H1 (cell line): ENCODE data around the gene AGAP1. TPM values are rescaled to one million over a fixed set of nuclear protein-coding genes. Genes with fewer than 3 reads are reported as not detected.

Experiments used
- CTCF ChIA-PET: fragments of 300-600 bp; sonication (Branson Sonifier 250); formaldehyde crosslinking; loops from one replicate; lab custom pipeline; 2021; ENCODE audit not compliant: partially characterized antibody; lab: Charles Lee
- POLR2A ChIA-PET: fragments of 300-600 bp; sonication (Branson Sonifier 250); formaldehyde crosslinking; loops from one replicate; lab custom pipeline; 2021; ENCODE audit warnings: inconsistent platforms; ENCODE audit not compliant: partially characterized antibody; lab: Charles Lee
- DNase-seq, 2 experiments: peaks; one replicate each; pipeline versions ENCODE4 v3.0.0 to v3.0.0-alpha.2; 2010 to 2022; ENCODE audit warnings: low spot score in 2 of 2, low read depth in 1 of 2, mixed read lengths in 1 of 2
- FAIRE-seq: peaks from 2 replicates; lab custom pipeline; 2011; peaks lifted over from hg19 to GRCh38; lab: Jason Lieb, UNC
- H2AFZ ChIP-seq: 2 replicates; pipeline ENCODE4 v1.8.1; 2012; ENCODE audit warnings: low read length, inconsistent platforms
- H2AK5ac ChIP-seq: 2 replicates; pipeline ENCODE4 v1.6.1; 2013; ENCODE audit warnings: low read depth, low read length
- H2BK120ac ChIP-seq: replicated peaks from 2 replicates; pipeline ENCODE3; 2013; ENCODE audit warnings: low read depth, low read length, inconsistent platforms
- H2BK12ac ChIP-seq: 2 replicates; pipeline ENCODE4 v1.6.1; 2013; ENCODE audit warnings: low read depth, low read length
- H2BK15ac ChIP-seq: 2 replicates; pipeline ENCODE4 v1.6.1; 2013; ENCODE audit warnings: low read length
- H2BK20ac ChIP-seq: 2 replicates; pipeline ENCODE4 v1.6.1; 2013; ENCODE audit warnings: low read length
- H2BK5ac ChIP-seq: 2 replicates; pipeline ENCODE4 v1.6.1; 2013; ENCODE audit warnings: low read depth, low read length
- H3K14ac ChIP-seq: 2 replicates; pipeline ENCODE4 v1.6.1; 2013; ENCODE audit warnings: inconsistent platforms; ENCODE audit not compliant: insufficient read length
- H3K18ac ChIP-seq: 2 replicates; pipeline ENCODE4 v1.6.1; 2013; ENCODE audit warnings: low read length; ENCODE audit errors: extremely low read depth
- H3K23ac ChIP-seq: 2 replicates; pipeline ENCODE4 v1.6.1; 2013; ENCODE audit warnings: inconsistent platforms; ENCODE audit not compliant: insufficient read length
- H3K23me2 ChIP-seq: 2 replicates; pipeline ENCODE4 v1.6.1; 2013; ENCODE audit warnings: low read depth, low read length
- H3K27ac ChIP-seq: 2 replicates; pipeline ENCODE4 v1.6.1; 2011; ENCODE audit warnings: low read depth, low read length, inconsistent platforms
- H3K27me3 ChIP-seq, 4 experiments: replicated peaks in 1 of 4; 1 replicate in 1 of 4; 2 replicates in 3 of 4; pipeline versions ENCODE4 v1.6.1 to v1.8.1; 2011 to 2013; ENCODE audit warnings: low read length in 3 of 4, mild to moderate bottlenecking in 3 of 4, inconsistent platforms in 2 of 4, mixed read lengths in 2 of 4, moderate library complexity in 1 of 4; ENCODE audit not compliant: control insufficient read depth in 3 of 4, insufficient read depth in 3 of 4; ENCODE audit errors: extremely low read depth in 1 of 4
- H3K36me3 ChIP-seq, 4 experiments: 2 replicates each; pipeline versions ENCODE4 v1.6.1 to v1.8.1; 2011 to 2013; ENCODE audit warnings: mild to moderate bottlenecking in 4 of 4, low read length in 3 of 4, moderate library complexity in 2 of 4, control low read depth in 1 of 4, inconsistent platforms in 1 of 4; ENCODE audit not compliant: insufficient read depth in 4 of 4, control insufficient read depth in 2 of 4
- H3K4ac ChIP-seq: replicated peaks from 2 replicates; pipeline ENCODE3; 2013; ENCODE audit warnings: low read length, low read depth, mixed read lengths, inconsistent platforms; ENCODE audit not compliant: insufficient read length
- H3K4me1 ChIP-seq, 4 experiments: replicated peaks in 1 of 4; 1 replicate in 1 of 4; 2 replicates in 3 of 4; pipeline versions ENCODE4 v1.6.1 to v1.8.1; 2011 to 2013; ENCODE audit warnings: low read length in 3 of 4, inconsistent platforms in 2 of 4, mixed read lengths in 1 of 4; ENCODE audit not compliant: insufficient read depth in 4 of 4, control insufficient read depth in 3 of 4
- H3K4me2 ChIP-seq, 2 experiments: 2 replicates each; pipeline versions ENCODE4 v1.6.1 to v1.8.1; 2011 to 2013; ENCODE audit warnings: low read depth in 2 of 2, low read length in 2 of 2, control low read depth in 1 of 2, inconsistent platforms in 1 of 2, mild to moderate bottlenecking in 1 of 2; ENCODE audit not compliant: insufficient read depth in 1 of 2
- H3K4me3 ChIP-seq, 4 experiments: fragments of 200-600, 300-600 bp in 1 of 4; sonication (generic), shearing (Covaris generic), sonication (Bioruptor Twin) in 1 of 4; 2 replicates each; pipeline versions ENCODE4 v1.5.1 to v1.8.1; 2011 to 2016; ENCODE audit warnings: low read length in 4 of 4, low read depth in 3 of 4, control low read depth in 2 of 4, inconsistent platforms in 2 of 4, mild to moderate bottlenecking in 2 of 4, mixed read lengths in 1 of 4, moderate library complexity in 1 of 4; ENCODE audit not compliant: insufficient read depth in 2 of 4; ENCODE audit errors: extremely low read depth in 1 of 4
- H3K56ac ChIP-seq: replicated peaks from 2 replicates; pipeline ENCODE3; 2013; ENCODE audit warnings: low read depth, mild to moderate bottlenecking, mixed read lengths, low read length, inconsistent platforms; ENCODE audit not compliant: insufficient read length
- H3K79me1 ChIP-seq: 2 replicates; pipeline ENCODE4 v1.6.1; 2013; ENCODE audit warnings: low read depth, low read length, control low read depth
- H3K79me2 ChIP-seq, 2 experiments: 2 replicates each; pipeline versions ENCODE4 v1.6.1 to v1.8.1; 2012 to 2013; ENCODE audit warnings: low read length in 2 of 2, mild to moderate bottlenecking in 2 of 2, inconsistent platforms in 1 of 2; ENCODE audit not compliant: insufficient read depth in 2 of 2, control insufficient read depth in 1 of 2
- H3K9ac ChIP-seq, 4 experiments: replicated peaks in 1 of 4; 1 replicate in 1 of 4; 2 replicates in 3 of 4; pipeline versions ENCODE4 v1.6.1 to v1.8.1; 2011 to 2013; ENCODE audit warnings: low read depth in 3 of 4, low read length in 3 of 4, control low read depth in 2 of 4, mild to moderate bottlenecking in 2 of 4, moderate library complexity in 2 of 4, inconsistent platforms in 1 of 4; ENCODE audit errors: extremely low read depth in 1 of 4
- H3K9me3 ChIP-seq, 2 experiments: 2 replicates each; pipeline versions ENCODE4 v1.6.1 to v1.8.1; 2012 to 2013; ENCODE audit warnings: mild to moderate bottlenecking in 2 of 2, moderate library complexity in 2 of 2, control low read depth in 1 of 2, inconsistent platforms in 1 of 2, low read depth in 1 of 2, low read length in 1 of 2, mixed read lengths in 1 of 2; ENCODE audit not compliant: insufficient read depth in 2 of 2
- H4K20me1 ChIP-seq, 2 experiments: replicated peaks in 1 of 2; 2 replicates each; pipeline versions ENCODE3 to v1.8.1; 2011 to 2013; ENCODE audit warnings: inconsistent platforms in 2 of 2, low read length in 2 of 2, mild to moderate bottlenecking in 1 of 2; ENCODE audit not compliant: insufficient read depth in 2 of 2, control insufficient read depth in 1 of 2
- H4K5ac ChIP-seq: 2 replicates; pipeline ENCODE4 v1.6.1; 2013; ENCODE audit warnings: low read length, low read depth, mixed read lengths, inconsistent platforms; ENCODE audit not compliant: insufficient read length
- H4K8ac ChIP-seq: 2 replicates; pipeline ENCODE4 v1.8.0; 2013; ENCODE audit warnings: mild to moderate bottlenecking, moderate library complexity, low read length, inconsistent platforms; ENCODE audit not compliant: insufficient read depth; ENCODE audit errors: extremely low read depth
- H4K91ac ChIP-seq: replicated peaks from 2 replicates; pipeline ENCODE3; 2013; ENCODE audit warnings: low read length, mixed read lengths, inconsistent platforms; ENCODE audit not compliant: insufficient read length
- CTBP2 ChIP-seq: IDR thresholded peaks from 2 replicates; pipeline ENCODE4 v1.7.0; 2011; ENCODE audit warnings: borderline replicate concordance, mild to moderate bottlenecking, moderate library complexity, mixed read lengths, low read length; ENCODE audit not compliant: insufficient read depth, insufficient read length
- E2F6 ChIP-seq: IDR thresholded peaks from 2 replicates; pipeline ENCODE4 v1.6.1; 2012; ENCODE audit warnings: inconsistent platforms
- HDAC2 ChIP-seq, 2 experiments: fragments of 300-600 bp in 1 of 2; sonication (generic) in 1 of 2; IDR thresholded peaks; 2 replicates each; pipeline ENCODE4 v1.6.1; 2011 to 2012; ENCODE audit warnings: low read depth in 2 of 2, low read length in 2 of 2, mild to moderate bottlenecking in 2 of 2, moderate library complexity in 2 of 2, borderline replicate concordance in 1 of 2, inconsistent platforms in 1 of 2
- NRF1 ChIP-seq: IDR thresholded peaks from 2 replicates; pipeline ENCODE4 v1.6.1; 2011; ENCODE audit warnings: mild to moderate bottlenecking, low read depth, low read length, improper control_type of control experiment
- RNF2 ChIP-seq: fragments of 200-900, 300-1000 bp; sonication (generic); IDR thresholded peaks from 2 replicates; pipeline ENCODE4 v1.7.1; 2016; ENCODE audit warnings: borderline replicate concordance, low read depth, mild to moderate bottlenecking, antibody characterized with exemption, low read length; ENCODE audit not compliant: poor library complexity, severe bottlenecking; ENCODE audit errors: missing control alignments
- TCF12 ChIP-seq: IDR thresholded peaks from 2 replicates; pipeline ENCODE4 v1.6.1; 2011; ENCODE audit warnings: low read depth, mild to moderate bottlenecking, low read length
- WGBS, 2 experiments: shearing (Covaris generic) in 1 of 2; methylation state at CpG; one replicate each; pipeline versions ENCODE4 v1.1.6 to v1.1.7; 2013 to 2015; ENCODE audit warnings: low lambda C conversion rate in 2 of 2, mixed read lengths in 2 of 2, inconsistent platforms in 1 of 2, low coverage in 1 of 2, missing lambda C conversion rate in 1 of 2; ENCODE audit not compliant: insufficient replicate concordance in 2 of 2, insufficient coverage in 1 of 2, insufficient read length in 1 of 2; ENCODE audit errors: extremely low coverage in 1 of 2, missing lambda C conversion rate in 1 of 2; 5-methylcytosine and 5-hydroxymethylcytosine counted together
- polyA plus RNA-seq, 7 experiments: library from polyadenylated mRNA; depleted of rRNA in 3 of 7; stranded (reverse) in 5 of 7; unstranded in 2 of 7; fragments of >200 nt in 5 of 7; fragments of 200-250 nt in 2 of 7; gene quantifications; 1 replicate in 5 of 7; 2 replicates in 1 of 7; 4 replicates in 1 of 7; pipeline versions ENCODE4 v1.2.1 to v1.2.3, GENCODE V29; 2011 to 2013; ENCODE audit warnings: missing spikeins in 2 of 7, mixed read lengths in 2 of 7
- total RNA-seq: library from RNA; stranded (reverse); fragmentation: NEBNext Ultra II Directional; extraction: Animal tissue kit (Norgen Biotek cat#: 25700); gene quantifications from 2 replicates; pipeline ENCODE4 v1.2.1, GENCODE V29; 2021
- TF ChIP-seq, protein P1 (sequence below): IDR thresholded peaks from 2 replicates; pipeline ENCODE4 v1.6.1; 2012; ENCODE audit warnings: inconsistent platforms

AGAP1 gene
- total and polyA plus RNA-seq, 2 of the 8 experiments (the other 6 are each of a cell fraction or from before 2014, with no cell fraction given) = 18.1 to 39.4 TPM

DNA sequence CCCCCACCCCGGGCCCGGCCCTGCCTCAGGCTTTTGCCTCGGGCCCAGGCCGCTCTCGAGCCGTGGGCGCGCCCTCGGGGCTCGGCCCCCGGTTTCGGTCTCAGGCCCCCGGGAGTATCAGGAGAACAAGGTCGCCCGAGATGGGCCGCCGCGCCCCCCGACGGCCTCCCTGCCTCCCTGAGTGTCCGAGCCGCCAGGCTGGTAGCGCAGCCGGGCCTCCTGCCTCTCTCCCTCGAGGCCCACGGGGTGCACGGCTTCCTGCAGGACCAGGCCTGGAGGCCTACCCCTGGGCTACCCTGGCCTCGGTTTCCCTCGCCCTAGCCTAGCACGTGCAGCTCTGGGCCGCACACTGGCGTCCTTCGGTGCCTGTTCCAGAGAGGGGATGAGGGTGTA, 665.9 kb downstream of the AGAP1 start:
- H3K36me3 ChIP-seq = no peaks in the 10 kb centered on the region
- H3K4me2 ChIP-seq = peak overlapping the region; percentile 71 to 77
- no peaks in the 10 kb centered on the region for H3K9me3 ChIP-seq
- peak overlapping the region; percentile 87; the same call in 1 of the 2 replicates for H3K18ac ChIP-seq
- CTCF ChIA-PET = interaction anchor here (0.9 to 6.9 kb wide), 11 partner anchors 9 to 67 kb away, joined by 3 to 50 read pairs (median 5); partner anchors contain the start of gene GBX2
- peak overlapping the region; percentile 84 for H3K4ac ChIP-seq
- H3K23me2 ChIP-seq = peaks cover 18% of the 10 kb centered on the region; the same call in 1 of the 2 replicates
- peaks cover 71 to 94% (median 87%) of the 10 kb centered on the region in 4 experiments for H3K27me3 ChIP-seq
- DNase-seq (peak in 1 of 2 experiments; percentile 76), FAIRE-seq (no peak)
- H3K23ac ChIP-seq = no peak overlapping the region
- no peaks in the 10 kb centered on the region for H3K79me1 ChIP-seq
- peak overlapping the region; percentile 99 for H4K91ac ChIP-seq
- H3K27ac ChIP-seq = no peak overlapping the region
- peak overlapping the region; percentile 97; the same call in 1 of the 2 replicates for H2BK5ac ChIP-seq
- TF ChIP-seq, protein P1, sequence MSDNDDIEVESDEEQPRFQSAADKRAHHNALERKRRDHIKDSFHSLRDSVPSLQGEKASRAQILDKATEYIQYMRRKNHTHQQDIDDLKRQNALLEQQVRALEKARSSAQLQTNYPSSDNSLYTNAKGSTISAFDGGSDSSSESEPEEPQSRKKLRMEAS = peak; percentile 99
- TF ChIP-seq E2F6 (peak; percentile 97), HDAC2 (IDR thresholded peaks at IDR 0.05; ENCODE audit: borderline replicate concordance in 1 of 2, low read depth in 2 of 2, low read length in 2 of 2) (peak; percentile 49 to 69; a peak in 2 of 4 replicates), TCF12 (no peak), NRF1 (no peak), RNF2 (peak; percentile 44), CTBP2 (peak; percentile 6)
- H2BK15ac ChIP-seq = no peak overlapping the region
- peak overlapping the region; percentile 94 for H2BK120ac ChIP-seq
- peak overlapping the region; percentile 65 for H4K5ac ChIP-seq
- no peak overlapping the region for H2AFZ ChIP-seq
- peak overlapping the region; percentile 100; the same call in 1 of the 2 replicates for H2BK20ac ChIP-seq
- WGBS, 2 experiments = 2% methylated on average over 25 of the region's 33 CpGs; no CpG with 5 or more reads in 1 of the 2 experiments
- H3K56ac ChIP-seq = no peak overlapping the region
- POLR2A ChIA-PET = interaction anchor here (0.9 to 6.3 kb wide), 2 partner anchors 11 to 27 kb away, joined by 3 to 54 read pairs; partner anchors contain the start of gene GBX2
- H3K9ac ChIP-seq = no peak overlapping the region
- peaks cover 0 to 2% of the 10 kb centered on the region in 2 experiments for H4K20me1 ChIP-seq
- peak overlapping the region; percentile 96; the same call in 1 of the 2 replicates for H2BK12ac ChIP-seq
- H2AK5ac ChIP-seq = 0 out of 2 replicates have a peak overlapping the region, but pooled peaks have one; percentile 71
- no peaks in the 10 kb centered on the region for H3K79me2 ChIP-seq
- H3K14ac ChIP-seq = no peak overlapping the region
- peak overlapping the region; percentile 96 for H4K8ac ChIP-seq
- H3K4me1 ChIP-seq = peaks cover 4 to 44% (median 32%) of the 10 kb centered on the region in 4 experiments
- H3K4me3 ChIP-seq = peak overlapping the region in 1 of 4 experiments; percentile 43; a peak in 2 of 8 replicates
